Lung (tissue), 12 donors: Measurements from ENCODE around the gene SOX2. TPM values are rescaled to one million over a fixed set of nuclear protein-coding genes. Genes with fewer than 3 reads are reported as not detected.
A peak's percentile ranks its signal among the peaks of the same experiment; 100 is the strongest.

ENCODE experiments used
- ATAC-seq: fragments of 200-7000 bp; cut with Tn5 transposase; one replicate; pipeline ENCODE4 v1.9.1; 2020; ENCODE audit warnings: moderate number of reproducible peaks; ENCODE audit not compliant: insufficient read depth, low FRiP score
- DNase-seq, 3 donors: peaks; one replicate each; pipeline ENCODE4 v3.0.0-alpha.2; 2013 to 2017
- H3K27ac ChIP-seq, 2 donors: one replicate each; pipeline ENCODE4 v1.5.1; 2013; ENCODE audit warnings: mild to moderate bottlenecking in 2 of 2, moderate library complexity in 2 of 2, control low read depth in 1 of 2, inconsistent platforms in 1 of 2, low read depth in 1 of 2, low read length in 1 of 2
- H3K27me3 ChIP-seq, 3 donors: one replicate each; pipeline ENCODE4 v1.5.1; 2013; ENCODE audit warnings: low read length in 2 of 3; ENCODE audit not compliant: control insufficient read depth in 3 of 3, insufficient read depth in 3 of 3
- H3K36me3 ChIP-seq, 4 donors: one replicate each; pipeline ENCODE4 v1.5.1; 2013; ENCODE audit warnings: low read length in 4 of 4, mild to moderate bottlenecking in 1 of 4, moderate library complexity in 1 of 4; ENCODE audit not compliant: control insufficient read depth in 4 of 4, insufficient read depth in 4 of 4
- H3K4me1 ChIP-seq, 5 donors: one replicate each; pipeline ENCODE4 v1.5.1; 2013; ENCODE audit warnings: low read length in 5 of 5, mild to moderate bottlenecking in 2 of 5, moderate library complexity in 1 of 5; ENCODE audit not compliant: control insufficient read depth in 5 of 5, insufficient read depth in 5 of 5
- H3K4me3 ChIP-seq: one replicate; pipeline ENCODE4 v1.5.1; 2013; ENCODE audit warnings: mild to moderate bottlenecking, control low read depth, moderate library complexity
- H3K9ac ChIP-seq, 2 donors: one replicate each; pipeline ENCODE4 v1.5.1; 2013; ENCODE audit warnings: low read length in 2 of 2, control low read depth in 1 of 2; ENCODE audit not compliant: insufficient read depth in 1 of 2
- H3K9me3 ChIP-seq, 4 donors: one replicate each; pipeline ENCODE4 v1.5.1; 2013; ENCODE audit warnings: low read length in 3 of 4, mild to moderate bottlenecking in 1 of 4, moderate library complexity in 1 of 4; ENCODE audit not compliant: control insufficient read depth in 4 of 4, insufficient read depth in 3 of 4
- CTCF ChIP-seq: IDR thresholded peaks from 2 replicates; pipeline ENCODE4 v1.5.1; 2012; ENCODE audit warnings: mild to moderate bottlenecking; ENCODE audit errors: control extremely low read depth, extremely low read depth
- WGBS, 2 donors: extraction: QIAGEN DNeasy Blood & Tissue Kit; methylation state at CpG; one replicate each; pipeline ENCODE4 v1.1.7; 2013; 5-methylcytosine and 5-hydroxymethylcytosine counted together
- polyA plus RNA-seq, 2 donors: library from polyadenylated mRNA; stranded (reverse); fragments of 200-250 nt; gene quantifications; one replicate each; pipeline ENCODE4 v1.2.1, GENCODE V29; 2013
- total RNA-seq, 2 donors: library from RNA; depleted of rRNA in 1 of 2; stranded (reverse); fragments of >200 nt in 1 of 2; gene quantifications; one replicate each; pipeline ENCODE4 v1.2.1, GENCODE V29; 2014 to 2021
- donor health status: control.
- donor health status: control.
- donor health status: Bipolar disorder and iron deficiency.
- donor health status: healthy.
- donor health status: DM: yes; HTN: yes; CAD: no.

Gene SOX2
- total and polyA plus RNA-seq, 4 donors, result 4.4 to 16.4 (median 7.3) TPM

- H3K36me3 ChIP-seq, result no peaks in the 10 kb centered on the region
- H3K4me3 ChIP-seq, result no peak overlapping the region
- DNase-seq, result no peak
- peaks cover 0 to 8% (median 0%) of the 10 kb centered on the region in 4 donors for H3K9me3 ChIP-seq
- ATAC-seq, result no peak
- no peak overlapping the region for H3K9ac ChIP-seq
- H3K27ac ChIP-seq, result no peak overlapping the region
- WGBS, 2 donors, result 15 to 28% methylated on average over 3 of the region's 3 CpGs
- peaks cover 0 to 13% (median 4%) of the 10 kb centered on the region in 5 donors for H3K4me1 ChIP-seq
- peaks cover 30 to 86% (median 84%) of the 10 kb centered on the region in 3 donors for H3K27me3 ChIP-seq
- TF ChIP-seq CTCF, result no peak
Measured at GRCh38 chr3:181707980-181708379, 3.7 kb upstream of the SOX2 start.

GRCh38 chr3:181709537-181710279 lies 2.0 kb upstream of the SOX2 start:
- peak; percentile 29 for TF ChIP-seq CTCF
- Histone ChIP-seq H3K36me3 (no peaks in the 10 kb centered on the region), H3K4me1 (peaks cover 0 to 15% (median 4%) of the 10 kb centered on the region in 5 donors), H3K9ac (no peak overlapping the region), H3K4me3 (no peak overlapping the region), H3K9me3 (peaks cover 0 to 10% (median 0%) of the 10 kb centered on the region in 4 donors), H3K27me3 (peaks cover 24 to 86% (median 79%) of the 10 kb centered on the region in 3 donors), H3K27ac (no peak overlapping the region)
- ATAC-seq (peak; percentile 78), DNase-seq (peak; percentile 73 to 80 (median 77))
- WGBS, 2 donors, result 4 to 5% methylated on average over 16 of the region's 16 CpGs

DNA sequence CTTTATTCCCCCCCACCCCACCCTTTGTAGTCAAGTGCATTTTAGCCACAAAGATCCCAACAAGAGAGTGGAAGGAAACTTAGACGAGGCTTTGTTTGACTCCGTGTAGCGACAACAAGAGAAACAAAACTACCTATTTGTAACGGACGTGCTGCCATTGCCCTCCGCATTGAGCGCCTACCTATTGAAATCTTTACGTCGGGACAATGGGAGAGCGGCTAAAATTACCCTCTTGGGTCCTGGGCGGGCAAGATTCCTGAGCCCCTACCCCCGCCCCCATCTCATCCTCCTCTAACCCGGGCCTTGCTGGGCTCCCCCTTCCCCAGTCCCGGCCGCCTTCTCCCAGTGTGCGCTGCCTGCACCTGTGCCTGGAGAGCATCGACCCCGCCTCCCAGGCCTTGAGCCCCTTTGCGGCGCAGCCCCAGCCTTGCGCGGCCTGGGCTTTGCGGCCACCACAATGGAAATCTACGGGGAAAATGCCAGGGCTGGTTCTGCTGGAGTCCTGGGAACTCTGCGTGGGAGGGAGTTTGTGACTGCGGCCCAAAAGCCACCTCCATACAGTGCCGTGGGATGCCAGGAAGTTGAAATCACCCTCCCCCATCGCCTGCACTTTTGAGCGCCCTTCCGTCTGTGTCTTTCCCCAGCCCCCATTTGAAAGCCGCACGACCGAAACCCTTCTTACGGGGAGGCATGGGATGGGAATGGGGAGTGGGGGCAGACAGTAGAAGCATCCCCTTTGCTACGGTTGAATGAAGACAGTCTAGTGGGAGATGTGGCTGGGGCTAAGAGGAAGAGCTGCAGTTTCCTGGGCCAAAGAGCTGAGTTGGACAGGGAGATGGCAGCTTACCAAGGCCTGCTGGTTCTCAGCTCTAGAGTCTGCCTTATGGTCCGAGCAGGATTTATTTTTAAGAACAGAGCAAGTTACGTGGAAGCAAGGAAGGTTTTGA lies 1.1 kb upstream of the SOX2 start:
- H3K4me1 ChIP-seq, result peaks cover 0 to 15% (median 4%) of the 10 kb centered on the region in 5 donors
- H3K9me3 ChIP-seq, result peaks cover 0 to 10% (median 0%) of the 10 kb centered on the region in 4 donors
- H3K27me3 ChIP-seq, result peaks cover 23 to 86% (median 79%) of the 10 kb centered on the region in 3 donors
- ATAC-seq (no peak), DNase-seq (peak in 2 of 3 donors; percentile 8 to 16)
- no peak for TF ChIP-seq CTCF
- H3K4me3 ChIP-seq, result no peak overlapping the region
- H3K27ac ChIP-seq, result no peak overlapping the region
- 8 to 14% methylated on average over 35 to 37 of the region's 37 CpGs for WGBS, 2 donors
- H3K36me3 ChIP-seq, result no peaks in the 10 kb centered on the region
- peak overlapping the region in 1 of 2 donors; percentile 7 for H3K9ac ChIP-seq
